Activated CD4-positive, alpha-beta T cell treated with anti-CD3 and anti-CD28 coated beads, Interleukin-2, amount 50 U/mL, for 24 hours (primary cell): ENCODE measurements around the gene PDE4B.

ENCODE experiments used
- DNase-seq, 2 donors: peaks; one replicate each; pipeline ENCODE4 v3.0.0-alpha.2; 2020; ENCODE audit warnings: low read depth in 1 of 2, low spot score in 1 of 2

PDE4B gene

DNA sequence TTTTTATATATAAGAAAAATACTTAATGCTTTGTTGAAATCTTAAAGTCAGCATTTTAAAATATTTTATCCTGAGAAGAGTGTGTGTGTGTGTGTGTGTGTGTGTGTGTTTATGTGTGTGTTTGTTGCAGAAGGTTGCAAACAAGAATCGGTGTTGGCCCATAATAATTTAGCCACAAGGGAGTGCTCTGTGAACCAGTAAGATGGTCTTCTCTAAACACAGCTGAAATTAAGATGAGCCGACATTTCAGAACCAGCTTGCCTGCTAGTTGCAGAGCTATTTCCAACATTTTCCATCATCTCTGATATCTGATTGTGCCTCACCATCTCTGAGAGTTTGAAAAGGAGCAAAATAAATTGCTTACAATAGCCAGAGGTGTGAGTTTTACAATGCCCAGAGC is 582.4 kb downstream of the PDE4B start:
- DNase-seq = no peak

- no peak for DNase-seq
Measured at GRCh38 chr1:66380452-66381212, 587.9 kb downstream of the PDE4B start.

GRCh38 chr1:66381621-66382275 is 589.1 kb downstream of the PDE4B start:
- DNase-seq = no peak

- DNase-seq = no peak
Measured at GRCh38 chr1:66383168-66383567, 590.5 kb downstream of the PDE4B start.

- DNase-seq = no peak
Measured at GRCh38 chr1:66383611-66384010, 590.9 kb downstream of the PDE4B start.

GRCh38 chr1:66384258-66384921 is 591.7 kb downstream of the PDE4B start:
- DNase-seq = no peak

- DNase-seq = no peak
Measured at GRCh38 chr1:66386712-66387111, 594.0 kb downstream of the PDE4B start.

DNA sequence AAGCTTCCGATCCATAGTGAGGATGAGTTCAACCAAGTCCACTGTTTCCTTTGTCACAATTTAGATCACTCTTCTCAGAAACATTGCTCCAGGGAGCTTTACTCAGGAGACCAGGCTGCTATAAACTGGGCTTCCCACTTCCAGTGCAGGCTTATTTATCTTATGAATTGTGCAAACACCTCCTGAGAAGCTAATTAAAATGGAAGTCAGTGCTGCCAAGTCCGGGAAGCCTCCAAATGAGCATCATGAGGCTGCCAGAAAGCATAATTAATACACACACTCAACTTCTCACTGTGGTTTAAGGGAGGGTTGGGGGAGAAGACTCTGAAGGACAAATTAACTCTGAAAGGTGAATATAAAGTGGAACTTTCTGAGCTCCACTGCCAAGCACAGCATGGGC is 596.2 kb downstream of the PDE4B start:
- no peak for DNase-seq

- no peak for DNase-seq
Measured at GRCh38 chr1:66393586-66394287, 601.0 kb downstream of the PDE4B start.

DNA sequence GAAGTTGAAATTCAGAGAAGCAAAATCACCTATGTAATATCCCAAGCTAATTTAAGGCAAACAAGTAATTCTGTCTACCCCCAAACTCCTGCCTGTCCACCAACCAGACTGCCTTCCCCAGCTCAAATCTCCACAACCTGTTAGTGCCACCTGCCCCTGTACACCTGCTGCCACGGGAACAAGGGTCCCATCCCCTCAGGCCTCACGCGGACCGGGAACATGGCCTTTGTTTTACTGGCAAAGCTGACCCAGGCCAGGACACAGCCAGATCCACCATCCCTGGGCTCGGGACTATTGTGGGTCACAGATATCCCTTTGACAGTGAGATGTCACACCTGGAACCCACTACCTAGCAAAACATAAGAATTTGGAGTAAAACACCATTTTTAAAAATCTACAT is 601.9 kb downstream of the PDE4B start:
- no peak for DNase-seq

DNA sequence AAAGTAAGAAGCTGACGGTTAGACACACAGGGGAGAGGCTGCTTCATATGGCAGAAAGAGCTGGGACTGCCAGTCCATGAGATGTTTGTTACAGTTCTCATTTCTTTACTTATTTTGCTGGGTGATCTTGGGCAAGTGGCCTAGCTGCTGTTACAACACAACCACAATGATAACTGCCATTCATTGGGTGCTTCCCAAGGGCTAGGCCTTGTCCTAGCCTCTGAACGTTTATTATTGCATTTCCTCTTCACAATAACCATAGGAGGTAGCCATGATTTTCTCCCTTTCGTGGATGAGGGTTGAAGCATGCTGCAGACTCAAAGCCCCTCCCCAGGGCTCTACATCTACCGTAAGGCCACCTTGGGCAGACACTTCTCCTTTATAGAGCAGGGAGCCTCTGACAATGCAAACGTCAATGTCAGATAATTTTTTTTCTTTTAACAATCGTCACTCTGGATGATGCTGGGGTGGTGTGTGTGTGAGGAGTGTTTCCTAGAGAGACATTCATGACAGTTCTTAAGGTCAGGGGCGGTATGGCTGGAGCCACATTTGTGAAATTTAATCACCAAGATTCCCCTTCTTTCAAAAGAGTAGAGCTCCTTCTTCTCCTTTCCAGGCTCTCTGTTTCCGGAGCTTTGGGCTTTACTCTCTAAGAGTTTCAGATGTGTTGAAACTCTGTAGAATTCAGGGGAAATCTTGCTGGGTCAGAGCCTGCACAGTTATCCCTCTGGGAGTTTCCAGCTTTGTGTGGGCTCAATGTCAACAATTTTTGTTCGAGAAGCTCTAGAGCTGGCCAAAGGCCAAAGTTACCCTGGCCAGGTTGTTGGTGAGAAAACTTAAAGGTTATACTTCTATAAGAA is 602.7 kb downstream of the PDE4B start:
- DNase-seq = no peak

GRCh38 chr1:66396212-66396890 is 603.7 kb downstream of the PDE4B start:
- DNase-seq = no peak

DNA sequence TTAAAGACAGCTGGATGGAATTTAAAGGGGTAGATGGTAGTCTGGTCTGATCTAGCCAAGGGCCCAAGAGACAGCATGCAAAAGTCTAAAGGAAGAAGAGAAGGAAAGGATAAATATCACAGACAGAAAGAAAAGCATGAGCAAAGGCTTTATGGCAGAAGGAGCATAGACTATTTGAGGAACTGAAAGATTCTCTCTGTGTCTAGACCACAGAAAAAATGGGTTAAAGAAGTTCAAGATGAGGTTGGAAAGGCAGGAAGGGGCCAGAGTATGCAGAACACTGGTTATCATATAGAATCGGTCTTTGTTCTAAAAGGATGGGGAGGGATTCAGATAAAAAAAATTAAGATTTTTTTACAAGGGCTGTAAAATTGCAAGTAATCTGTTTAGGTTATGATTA is 604.5 kb downstream of the PDE4B start:
- DNase-seq = no peak

- DNase-seq = no peak
Measured at GRCh38 chr1:66399888-66400529, 607.3 kb downstream of the PDE4B start.

DNA sequence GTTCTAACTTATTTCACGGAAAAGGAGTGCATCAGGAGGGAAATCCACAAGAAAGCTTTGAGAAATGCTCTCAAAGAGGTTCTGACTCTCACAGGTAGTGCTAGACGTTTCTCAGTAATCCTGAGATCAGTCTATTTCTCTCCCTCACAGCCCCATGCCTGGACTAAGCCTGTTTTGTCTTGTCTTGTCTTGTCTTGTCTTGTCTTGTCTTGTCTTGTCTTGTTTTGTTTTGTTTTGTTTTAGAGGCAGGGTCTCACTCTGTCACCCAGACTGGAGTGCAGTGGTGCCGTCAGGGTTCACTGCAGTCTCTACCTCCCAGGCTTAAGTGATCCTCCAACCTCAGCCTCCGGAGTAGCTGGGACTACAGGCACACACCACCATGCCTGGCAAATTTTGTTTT is 608.0 kb downstream of the PDE4B start:
- DNase-seq = no peak

- no peak for DNase-seq
Measured at GRCh38 chr1:66401244-66401643, 608.5 kb downstream of the PDE4B start.

GRCh38 chr1:66402194-66402593 is 609.5 kb downstream of the PDE4B start:
- DNase-seq = no peak

GRCh38 chr1:66403007-66403731 is 610.5 kb downstream of the PDE4B start:
- DNase-seq = no peak

GRCh38 chr1:66405061-66405460 is 612.4 kb downstream of the PDE4B start:
- DNase-seq = no peak
